ENCODE data around the gene CPNE5. TPM values are rescaled to one million over a fixed set of nuclear protein-coding genes. Genes with fewer than 3 reads are reported as not detected.
"Not testable (repeated sequence)": the region's sequence is repeated elsewhere in the genome, so short reads cannot be mapped to it uniquely, and the experiment has no call there.

CPNE5 gene
- total and polyA plus RNA-seq, 7 experiments from 2014 or later: 0.09 to 5.1 (median 1.3) TPM; not detected in 1

DNA sequence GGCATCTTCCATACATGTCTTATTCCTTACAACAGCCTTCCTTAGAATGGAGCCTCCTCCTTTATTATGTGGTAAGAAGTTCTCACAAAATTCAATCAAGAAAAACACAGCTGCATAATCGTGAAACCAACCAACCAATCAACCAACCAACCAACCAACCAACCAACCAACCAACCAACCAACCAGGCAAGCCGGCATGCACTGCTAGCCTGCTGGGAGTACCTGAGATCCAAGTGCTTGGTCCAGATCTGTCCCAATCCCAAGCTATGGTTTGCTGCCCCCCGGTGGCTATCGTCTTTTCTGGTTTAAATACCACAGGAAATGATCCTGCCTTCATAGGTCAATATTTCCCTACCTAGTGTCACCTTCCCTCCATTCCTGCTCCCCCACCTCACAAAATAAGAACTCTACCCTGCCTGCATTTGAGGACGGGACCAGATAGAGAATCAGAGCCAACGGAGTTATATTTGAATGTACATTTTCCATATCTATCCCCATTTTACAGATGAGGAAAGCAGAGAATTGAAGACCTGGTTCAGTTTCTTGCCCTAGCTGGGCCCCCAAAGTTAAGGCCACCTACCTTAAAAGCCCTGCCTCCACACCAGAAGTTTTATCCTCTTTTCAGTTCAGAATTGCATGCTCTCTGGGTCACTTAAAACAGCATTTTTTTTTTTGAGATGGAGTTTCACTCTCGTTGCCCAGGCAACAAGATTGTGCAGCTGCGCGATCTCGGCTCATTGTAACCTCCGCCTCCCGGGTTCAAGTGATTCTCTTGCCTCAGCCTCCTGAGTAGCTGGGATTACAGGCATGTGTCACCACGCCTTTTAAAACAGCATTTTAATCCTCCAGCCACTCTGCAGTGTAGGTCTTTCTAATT is 114.5 kb downstream of the CPNE5 start:
- peaks cover 0 to 5% of the 10 kb centered on the region in 2 donors for H3K4me1 ChIP-seq (ENCODE audit: control insufficient read depth in 2 of 2, insufficient read depth in 2 of 2, low read length in 2 of 2)
- no peaks in the 10 kb centered on the region for H3K36me3 Mint-ChIP-seq
- peaks cover 0 to 2% (median 0%) of the 10 kb centered on the region in 11 donors for H3K9me3 Mint-ChIP-seq
- peak in 1 of 9 donors; percentile 58 for DNase-seq
- ChIA-PET CTCF (interaction anchor here (0.6 to 1.3 kb wide), 3 partner anchors 10 to 113 kb away, joined by 3 to 4 read pairs (median 4); no protein-coding TSS in a partner anchor), POLR2A (interaction anchor here (0.6 kb wide), 1 partner anchor 236 kb away, joined by 3 read pairs; no protein-coding TSS in a partner anchor)
- peak overlapping the region in 1 of 9 donors; percentile 8 for H3K27ac Mint-ChIP-seq
- H3K9me3 ChIP-seq (ENCODE audit: control insufficient read depth in 2 of 3, low read length in 3 of 3): no peaks in the 10 kb centered on the region
- no peak overlapping the region for H3K27ac ChIP-seq (ENCODE audit: low read depth, low read length)
- no peak overlapping the region for H3K4me3 Mint-ChIP-seq
- H3K4me1 Mint-ChIP-seq: peaks cover 7 to 44% (median 11%) of the 10 kb centered on the region in 7 donors
- no peaks in the 10 kb centered on the region for H3K27me3 Mint-ChIP-seq
- ATAC-seq: no peak
- intact Hi-C loops (cut with micrococcal nuclease): loop anchor here in 1 of 2 donors (1.0 to 5.0 kb wide), 3 partner anchors 33 to 101 kb away; no protein-coding TSS in a partner anchor
- H3K36me3 ChIP-seq (ENCODE audit: control insufficient read depth in 2 of 3, insufficient read depth in 3 of 3, low read length in 3 of 3): no peaks in the 10 kb centered on the region
- H3K4me3 ChIP-seq (ENCODE audit: low read length): no peak overlapping the region
- H3K27me3 ChIP-seq (ENCODE audit: control insufficient read depth in 2 of 2, insufficient read depth in 2 of 2, low read length in 2 of 2): no peaks in the 10 kb centered on the region

DNA sequence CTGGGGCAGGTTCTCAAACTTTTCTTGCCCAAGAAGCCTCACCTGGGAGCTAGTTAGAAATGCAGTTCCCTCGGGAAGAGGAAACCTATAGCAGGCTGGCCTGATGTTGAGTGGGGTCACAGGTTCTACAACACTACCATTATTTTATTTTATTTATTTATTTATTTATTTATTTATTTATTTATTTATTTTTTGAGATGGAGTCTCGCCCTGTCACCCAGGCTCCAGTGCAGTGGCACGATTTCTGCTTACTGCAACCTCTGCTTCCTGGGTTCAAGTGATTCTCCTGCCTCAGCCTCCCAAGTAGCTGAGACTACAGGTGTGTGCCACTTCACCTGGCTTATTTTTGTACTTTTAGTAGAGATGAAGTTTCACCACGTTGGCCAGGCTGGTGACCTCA is 115.3 kb downstream of the CPNE5 start:
- H3K9me3 Mint-ChIP-seq; H3K27ac Mint-ChIP-seq; H3K27me3 ChIP-seq (ENCODE audit: control insufficient read depth in 2 of 2, insufficient read depth in 2 of 2, low read length in 2 of 2); H3K4me3 ChIP-seq (ENCODE audit: low read length); H3K4me1 ChIP-seq (ENCODE audit: control insufficient read depth in 2 of 2, insufficient read depth in 2 of 2, low read length in 2 of 2); DNase-seq; ATAC-seq; H3K9me3 ChIP-seq (ENCODE audit: control insufficient read depth in 2 of 3, low read length in 3 of 3); H3K27me3 Mint-ChIP-seq; H3K36me3 Mint-ChIP-seq; H3K27ac ChIP-seq (ENCODE audit: low read depth, low read length); H3K4me3 Mint-ChIP-seq; H3K36me3 ChIP-seq (ENCODE audit: control insufficient read depth in 2 of 3, insufficient read depth in 3 of 3, low read length in 3 of 3): not testable (repeated sequence)
- peaks cover 6 to 41% (median 12%) of the 10 kb centered on the region in 7 donors for H3K4me1 Mint-ChIP-seq
- POLR2A ChIA-PET: interaction anchor here (0.6 kb wide), 1 partner anchor 235 kb away, joined by 3 read pairs; no protein-coding TSS in a partner anchor
- CTCF ChIA-PET: interaction anchor here (1.2 to 1.3 kb wide), 2 partner anchors 11 to 109 kb away, joined by 4 read pairs; no protein-coding TSS in a partner anchor
- intact Hi-C loops (cut with micrococcal nuclease): loop anchor here in 1 of 2 donors (1.0 to 5.0 kb wide), 2 partner anchors 33 to 101 kb away; no protein-coding TSS in a partner anchor

DNA sequence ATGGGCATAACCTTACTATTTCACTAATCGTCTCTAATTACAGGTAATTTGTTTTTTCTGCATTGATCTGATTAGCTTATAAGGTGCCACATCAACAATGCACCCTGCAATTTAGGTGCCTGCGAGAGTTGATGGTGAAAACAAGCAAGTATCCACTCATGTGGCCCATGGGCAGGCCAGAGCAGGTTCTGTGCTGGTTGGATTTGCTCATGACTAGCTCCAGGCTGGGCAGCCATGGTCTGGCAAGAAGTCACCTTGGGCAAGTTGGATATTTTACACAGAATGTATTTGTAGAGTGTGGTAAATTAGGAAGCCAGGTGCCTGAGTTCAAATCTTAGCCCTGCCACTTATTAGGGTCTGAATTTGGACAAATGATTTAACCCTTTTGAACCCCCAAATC is 116.4 kb downstream of the CPNE5 start:
- H3K36me3 Mint-ChIP-seq: no peaks in the 10 kb centered on the region
- intact Hi-C loops (cut with micrococcal nuclease): loop anchor here in 1 of 2 donors (5.0 kb wide), 1 partner anchor 34 kb away; no protein-coding TSS in a partner anchor
- no peak overlapping the region for H3K27ac ChIP-seq (ENCODE audit: low read depth, low read length)
- H3K9me3 Mint-ChIP-seq: peaks cover 0 to 2% (median 0%) of the 10 kb centered on the region in 11 donors
- H3K9me3 ChIP-seq (ENCODE audit: control insufficient read depth in 2 of 3, low read length in 3 of 3): no peaks in the 10 kb centered on the region
- ATAC-seq (no peak), DNase-seq (no peak)
- no peaks in the 10 kb centered on the region for H3K27me3 Mint-ChIP-seq
- H3K4me1 Mint-ChIP-seq: peaks cover 4 to 33% (median 10%) of the 10 kb centered on the region in 7 donors
- no peaks in the 10 kb centered on the region for H3K27me3 ChIP-seq (ENCODE audit: control insufficient read depth in 2 of 2, insufficient read depth in 2 of 2, low read length in 2 of 2)
- H3K4me3 ChIP-seq (ENCODE audit: low read length): no peak overlapping the region
- ChIA-PET CTCF (no interaction called here), POLR2A (no interaction called here)
- no peak overlapping the region for H3K4me3 Mint-ChIP-seq
- no peak overlapping the region for H3K27ac Mint-ChIP-seq
- H3K4me1 ChIP-seq (ENCODE audit: control insufficient read depth in 2 of 2, insufficient read depth in 2 of 2, low read length in 2 of 2): peaks cover 0 to 3% of the 10 kb centered on the region in 2 donors
- no peaks in the 10 kb centered on the region for H3K36me3 ChIP-seq (ENCODE audit: control insufficient read depth in 2 of 3, insufficient read depth in 3 of 3, low read length in 3 of 3)

DNA sequence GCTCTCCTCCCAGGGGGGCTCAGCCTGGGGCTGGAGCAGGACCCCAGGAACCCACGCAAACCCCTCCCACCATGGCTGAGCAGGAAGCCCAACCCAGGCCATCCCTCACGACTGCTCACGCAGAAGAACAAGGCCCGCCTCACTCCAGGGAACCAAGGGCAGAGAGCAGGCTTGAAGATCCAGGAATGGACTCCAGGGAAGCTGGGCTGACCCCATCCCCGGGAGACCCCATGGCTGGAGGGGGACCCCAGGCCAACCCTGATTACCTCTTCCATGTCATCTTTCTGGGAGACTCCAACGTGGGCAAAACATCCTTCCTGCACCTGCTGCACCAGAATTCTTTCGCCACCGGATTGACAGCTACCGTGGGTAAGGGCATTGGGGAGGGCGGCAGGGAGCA is 116.9 kb downstream of the CPNE5 start:
- H3K36me3 Mint-ChIP-seq: no peaks in the 10 kb centered on the region
- H3K27me3 Mint-ChIP-seq: peaks cover 0 to 4% (median 0%) of the 10 kb centered on the region in 5 donors
- Histone ChIP-seq H3K27ac (ENCODE audit: low read depth, low read length) (no peak overlapping the region), H3K4me1 (ENCODE audit: control insufficient read depth in 2 of 2, insufficient read depth in 2 of 2, low read length in 2 of 2) (no peaks in the 10 kb centered on the region), H3K4me3 (ENCODE audit: low read length) (no peak overlapping the region), H3K9me3 (ENCODE audit: control insufficient read depth in 2 of 3, low read length in 3 of 3) (no peaks in the 10 kb centered on the region), H3K27me3 (ENCODE audit: control insufficient read depth in 2 of 2, insufficient read depth in 2 of 2, low read length in 2 of 2) (no peaks in the 10 kb centered on the region), H3K36me3 (ENCODE audit: control insufficient read depth in 2 of 3, insufficient read depth in 3 of 3, low read length in 3 of 3) (no peaks in the 10 kb centered on the region)
- no peak overlapping the region for H3K4me3 Mint-ChIP-seq
- ChIA-PET POLR2A (interaction anchor here (0.7 kb wide), 1 partner anchor 98 kb away, joined by 3 read pairs; no protein-coding TSS in a partner anchor), CTCF (interaction anchor here (0.6 kb wide), 1 partner anchor 52 kb away, joined by 3 read pairs; no protein-coding TSS in a partner anchor)
- no peak for DNase-seq
- peaks cover 0 to 27% (median 5%) of the 10 kb centered on the region in 7 donors for H3K4me1 Mint-ChIP-seq
- ATAC-seq: no peak
- H3K9me3 Mint-ChIP-seq: no peaks in the 10 kb centered on the region
- H3K27ac Mint-ChIP-seq: no peak overlapping the region
- intact Hi-C loops (cut with micrococcal nuclease): loop anchor here in 1 of 2 donors (5.0 kb wide), 1 partner anchor 35 kb away; no protein-coding TSS in a partner anchor

DNA sequence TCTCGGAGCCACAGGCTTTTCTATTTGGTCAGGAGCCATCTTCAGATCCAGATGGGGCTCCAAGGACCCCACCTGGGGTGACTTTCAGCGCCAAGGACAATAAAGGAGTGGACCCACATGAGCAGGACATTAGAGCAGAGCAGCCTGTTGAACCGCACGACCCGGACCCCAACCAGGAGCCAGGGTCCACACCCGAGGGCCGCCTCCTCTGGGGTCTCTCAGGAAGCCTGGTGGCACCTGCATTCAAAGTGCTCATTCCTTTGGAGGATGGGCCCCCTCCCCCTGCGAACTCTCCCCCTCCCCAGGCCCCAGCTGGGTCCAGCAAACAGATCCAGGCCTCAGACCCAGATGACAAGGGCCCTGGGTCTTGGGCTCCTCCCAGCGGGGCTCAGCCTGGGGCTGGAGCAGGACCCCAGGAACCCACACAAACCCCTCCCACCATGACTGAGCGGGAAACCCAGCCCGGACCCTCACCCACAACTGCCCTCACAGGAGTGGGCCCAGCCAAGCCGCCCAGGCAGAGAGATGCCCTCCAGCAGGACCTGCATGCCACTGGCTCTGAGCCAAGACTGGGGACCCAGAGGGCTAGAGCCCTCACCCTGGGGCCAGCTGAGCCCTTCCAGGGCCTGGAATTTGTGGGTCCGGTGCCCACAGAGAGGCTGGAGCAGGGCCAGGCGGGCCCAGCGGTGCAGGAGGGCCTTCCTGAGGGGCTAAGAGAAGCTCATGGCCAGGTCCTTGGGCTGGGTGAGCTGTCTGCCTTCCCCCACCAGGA is 117.7 kb downstream of the CPNE5 start:
- peaks cover 0 to 19% (median 0%) of the 10 kb centered on the region in 7 donors for H3K4me1 Mint-ChIP-seq
- H3K36me3 ChIP-seq (ENCODE audit: control insufficient read depth in 2 of 3, insufficient read depth in 3 of 3, low read length in 3 of 3): no peaks in the 10 kb centered on the region
- no peak for ATAC-seq
- H3K9me3 ChIP-seq (ENCODE audit: control insufficient read depth in 2 of 3, low read length in 3 of 3): no peaks in the 10 kb centered on the region
- H3K4me1 ChIP-seq (ENCODE audit: control insufficient read depth in 2 of 2, insufficient read depth in 2 of 2, low read length in 2 of 2): no peaks in the 10 kb centered on the region
- H3K27ac ChIP-seq (ENCODE audit: low read depth, low read length): no peak overlapping the region
- no peak overlapping the region for H3K4me3 Mint-ChIP-seq
- DNase-seq: no peak
- H3K36me3 Mint-ChIP-seq: no peaks in the 10 kb centered on the region
- H3K4me3 ChIP-seq (ENCODE audit: low read length): no peak overlapping the region
- peaks cover 0 to 4% (median 0%) of the 10 kb centered on the region in 5 donors for H3K27me3 Mint-ChIP-seq
- no peaks in the 10 kb centered on the region for H3K9me3 Mint-ChIP-seq
- ChIA-PET POLR2A (interaction anchor here (0.7 kb wide), 1 partner anchor 99 kb away, joined by 3 read pairs; no protein-coding TSS in a partner anchor), CTCF (interaction anchor here (0.6 kb wide), 1 partner anchor 51 kb away, joined by 3 read pairs; no protein-coding TSS in a partner anchor)
- intact Hi-C loops (cut with micrococcal nuclease): loop anchor here in 1 of 2 donors (5.0 kb wide), 1 partner anchor 36 kb away; no protein-coding TSS in a partner anchor
- H3K27me3 ChIP-seq (ENCODE audit: control insufficient read depth in 2 of 2, insufficient read depth in 2 of 2, low read length in 2 of 2): no peaks in the 10 kb centered on the region
- H3K27ac Mint-ChIP-seq: no peak overlapping the region

Data from naive thymus-derived CD4-positive, alpha-beta T cell (primary cell).